Right atrium auricular region (tissue), 2 donors: ENCODE data around the gene PTPRO. TPM values are rescaled to one million over a fixed set of nuclear protein-coding genes. Genes with fewer than 3 reads are reported as not detected.

Experiments used
- DNase-seq: peaks from one replicate; pipeline ENCODE4 v3.0.0-alpha.2; 2019; ENCODE audit warnings: low spot score
- H3K27ac ChIP-seq, 2 donors: fragments of 200-600 bp; sonication (generic); 1 replicate in 1 of 2; 2 replicates in 1 of 2; pipeline ENCODE4 v1.5.1; 2016 to 2019
- H3K27me3 ChIP-seq, 2 donors: fragments of 200-600 bp; sonication (generic); one replicate each; pipeline versions ENCODE4 v1.5.1 to v1.6.0; 2017 to 2019
- H3K36me3 ChIP-seq: fragments of 200-600 bp; sonication (generic); one replicate; pipeline ENCODE4 v1.5.1; 2016
- H3K4me1 ChIP-seq, 2 donors: fragments of 200-600 bp; sonication (generic); one replicate each; pipeline versions ENCODE4 v1.5.1 to v1.6.0; 2017 to 2019
- H3K4me3 ChIP-seq, 2 donors: fragments of 200-600 bp; sonication (generic); 1 replicate in 1 of 2; 2 replicates in 1 of 2; pipeline ENCODE4 v1.5.1; 2017 to 2019; ENCODE audit warnings: mild to moderate bottlenecking in 1 of 2, moderate library complexity in 1 of 2
- H3K9me3 ChIP-seq, 2 donors: fragments of 200-600 bp; sonication (generic); one replicate each; pipeline ENCODE4 v1.5.1; 2019
- total RNA-seq, 2 donors: library from RNA; depleted of rRNA; stranded (reverse); fragments of >200 nt; gene quantifications; one replicate each; pipeline ENCODE4 v1.1.0, GENCODE V29; 2016
- TF ChIP-seq, protein P1 (sequence below), 2 donors: fragments of 200-600 bp; sonication (generic); IDR thresholded peaks; one replicate each; pipeline ENCODE4 v1.5.1; 2019; ENCODE audit warnings: antibody characterized with exemption in 2 of 2

PTPRO gene
- total RNA-seq, 2 donors from 2014 or later, result 0.30 to 2.9 TPM

DNA sequence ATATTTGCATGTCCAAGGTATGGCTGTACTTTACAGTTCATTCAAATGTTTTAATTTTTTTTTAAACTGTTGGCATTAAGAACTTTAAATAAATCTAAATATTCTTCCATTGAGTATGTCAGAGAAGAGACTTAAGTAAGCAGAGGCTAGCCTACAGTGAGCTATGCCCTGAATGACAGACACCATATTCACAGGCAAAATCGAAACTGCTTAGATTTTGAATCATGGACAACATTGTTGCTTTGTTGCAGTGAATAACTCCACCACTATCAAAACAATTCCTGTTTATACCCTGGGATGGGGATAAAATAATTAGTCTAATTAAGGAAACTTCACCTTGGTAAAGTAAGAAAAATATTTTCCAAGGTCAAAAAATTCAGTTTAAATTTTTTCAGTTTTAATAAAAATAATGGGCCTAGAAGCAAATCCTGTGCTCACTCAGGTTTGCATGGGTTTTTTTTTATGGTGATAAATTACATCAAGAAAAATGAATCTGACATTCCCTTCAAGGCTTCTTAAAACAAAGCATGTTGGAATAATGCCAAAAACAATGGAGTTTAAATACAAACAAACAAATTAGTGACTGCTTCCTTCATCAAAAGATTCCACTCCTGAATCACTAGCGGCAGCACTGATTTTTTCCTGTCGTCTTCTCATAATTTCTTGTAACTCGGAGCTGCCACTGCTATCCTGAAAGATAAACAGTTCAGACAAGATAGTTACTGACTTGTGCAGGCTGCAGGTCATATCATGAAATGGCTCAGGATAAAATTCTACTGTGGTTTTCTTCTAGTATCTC lies 298.6 kb downstream of the PTPRO start:
- Histone ChIP-seq H3K9me3 (peaks cover 0 to 6% of the 10 kb centered on the region in 2 donors), H3K4me1 (no peaks in the 10 kb centered on the region), H3K36me3 (peaks cover 25% of the 10 kb centered on the region), H3K27me3 (no peaks in the 10 kb centered on the region), H3K27ac (no peak overlapping the region), H3K4me3 (no peak overlapping the region)
- DNase-seq, result no peak
- TF ChIP-seq, protein P1, sequence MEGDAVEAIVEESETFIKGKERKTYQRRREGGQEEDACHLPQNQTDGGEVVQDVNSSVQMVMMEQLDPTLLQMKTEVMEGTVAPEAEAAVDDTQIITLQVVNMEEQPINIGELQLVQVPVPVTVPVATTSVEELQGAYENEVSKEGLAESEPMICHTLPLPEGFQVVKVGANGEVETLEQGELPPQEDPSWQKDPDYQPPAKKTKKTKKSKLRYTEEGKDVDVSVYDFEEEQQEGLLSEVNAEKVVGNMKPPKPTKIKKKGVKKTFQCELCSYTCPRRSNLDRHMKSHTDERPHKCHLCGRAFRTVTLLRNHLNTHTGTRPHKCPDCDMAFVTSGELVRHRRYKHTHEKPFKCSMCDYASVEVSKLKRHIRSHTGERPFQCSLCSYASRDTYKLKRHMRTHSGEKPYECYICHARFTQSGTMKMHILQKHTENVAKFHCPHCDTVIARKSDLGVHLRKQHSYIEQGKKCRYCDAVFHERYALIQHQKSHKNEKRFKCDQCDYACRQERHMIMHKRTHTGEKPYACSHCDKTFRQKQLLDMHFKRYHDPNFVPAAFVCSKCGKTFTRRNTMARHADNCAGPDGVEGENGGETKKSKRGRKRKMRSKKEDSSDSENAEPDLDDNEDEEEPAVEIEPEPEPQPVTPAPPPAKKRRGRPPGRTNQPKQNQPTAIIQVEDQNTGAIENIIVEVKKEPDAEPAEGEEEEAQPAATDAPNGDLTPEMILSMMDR (IDR thresholded peaks at IDR 0.05), result no peak

DNA sequence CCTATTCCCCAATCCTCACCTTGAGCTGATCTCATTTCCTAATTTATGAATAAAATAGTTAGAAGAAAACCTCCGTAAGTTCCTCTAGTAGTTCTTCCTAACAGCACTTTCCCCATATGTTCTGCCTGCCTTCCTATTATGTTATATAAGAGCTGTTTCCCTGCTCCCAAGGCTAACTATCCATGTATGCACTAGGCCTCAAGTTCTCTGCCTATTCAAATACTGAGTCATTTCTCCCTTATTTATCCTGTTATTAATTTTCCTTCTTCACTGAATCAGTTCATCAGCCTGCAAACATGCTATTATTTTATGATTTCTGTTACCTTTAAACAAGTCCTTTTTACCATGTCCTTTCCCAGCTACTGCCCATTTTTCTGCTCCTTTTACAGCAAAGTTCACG lies 302.8 kb downstream of the PTPRO start:
- Histone ChIP-seq H3K4me3 (no peak overlapping the region), H3K36me3 (peaks cover 25% of the 10 kb centered on the region), H3K27ac (peak overlapping the region in 1 of 2 donors; percentile 38), H3K9me3 (no peaks in the 10 kb centered on the region), H3K4me1 (peaks cover 0 to 28% of the 10 kb centered on the region in 2 donors), H3K27me3 (no peaks in the 10 kb centered on the region)
- TF ChIP-seq, protein P1 (IDR thresholded peaks at IDR 0.05), result no peak
- no peak for DNase-seq

DNA sequence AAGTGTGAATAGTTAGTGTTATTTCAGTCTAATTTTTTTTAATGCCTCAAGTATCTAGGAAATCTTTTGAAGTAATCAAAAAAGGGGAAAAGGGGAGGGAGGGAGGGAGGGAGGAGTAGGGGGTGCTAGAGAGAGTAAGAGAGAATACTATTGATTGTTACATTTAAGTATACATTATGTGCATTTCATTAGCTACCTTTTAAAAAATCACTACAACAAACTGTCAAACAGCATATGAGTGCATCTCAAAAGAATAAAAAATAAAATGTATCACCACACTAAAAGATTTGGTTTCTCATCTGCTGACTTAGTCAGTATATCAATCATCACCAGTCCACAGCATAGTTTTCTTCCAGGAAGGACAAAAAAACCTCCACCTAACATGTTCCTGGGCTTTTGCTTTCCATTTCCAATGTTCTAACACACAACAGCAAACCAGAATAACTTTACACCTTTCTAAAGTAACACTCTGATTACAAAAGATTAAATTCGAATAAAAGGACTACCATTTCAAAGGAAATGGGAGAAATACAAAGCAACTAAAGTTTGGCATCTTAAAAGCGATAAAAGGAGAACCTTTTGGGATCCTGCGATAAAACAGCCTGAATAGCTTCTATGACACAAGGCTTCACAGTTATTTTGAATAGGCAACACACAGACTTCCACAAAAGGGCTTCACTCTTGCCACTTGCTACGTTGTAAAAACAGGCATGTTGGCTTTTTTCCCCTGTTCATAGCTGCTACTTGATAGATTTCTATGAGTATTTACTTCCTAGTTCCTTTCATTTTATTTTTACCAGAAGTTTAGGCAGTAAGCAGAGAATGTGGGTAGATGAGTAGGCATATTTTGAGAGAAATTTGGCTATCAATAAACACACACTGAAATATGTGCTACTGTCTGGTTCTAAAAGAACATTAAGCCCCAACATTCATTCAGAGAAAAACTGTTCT lies 306.0 kb downstream of the PTPRO start:
- H3K4me3 ChIP-seq, result peak overlapping the region in 1 of 2 donors; percentile 8
- TF ChIP-seq, protein P1 (IDR thresholded peaks at IDR 0.05), result no peak
- peak overlapping the region; percentile 83 to 95 for H3K27ac ChIP-seq
- no peaks in the 10 kb centered on the region for H3K27me3 ChIP-seq
- H3K9me3 ChIP-seq, result no peaks in the 10 kb centered on the region
- no peak for DNase-seq
- peaks cover 0 to 43% of the 10 kb centered on the region in 2 donors for H3K4me1 ChIP-seq
- peaks cover 5% of the 10 kb centered on the region for H3K36me3 ChIP-seq

DNA sequence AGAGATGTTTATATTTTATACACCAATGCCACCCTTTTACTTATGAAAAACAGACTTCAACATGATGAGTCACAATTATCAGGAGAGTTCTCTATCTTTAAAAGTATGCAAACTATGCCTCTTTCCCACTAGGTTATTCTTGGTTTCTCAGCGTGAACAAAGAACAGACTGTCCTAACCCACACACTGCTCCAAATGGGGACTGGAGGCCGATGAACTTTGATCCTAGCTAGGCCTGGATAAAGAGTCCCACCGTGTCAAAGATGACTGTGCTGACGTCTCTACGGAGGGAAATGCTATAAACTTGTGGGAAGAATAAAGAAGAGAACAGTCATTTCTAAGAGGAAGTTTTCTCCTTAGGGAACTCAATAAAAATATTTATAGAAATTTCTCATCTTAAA lies 306.8 kb downstream of the PTPRO start:
- TF ChIP-seq, protein P1 (IDR thresholded peaks at IDR 0.05), result no peak
- peaks cover 5% of the 10 kb centered on the region for H3K36me3 ChIP-seq
- H3K27me3 ChIP-seq, result no peaks in the 10 kb centered on the region
- peak; percentile 94 for DNase-seq
- H3K4me1 ChIP-seq, result peaks cover 0 to 43% of the 10 kb centered on the region in 2 donors
- peak overlapping the region; percentile 83 to 95 for H3K27ac ChIP-seq
- H3K9me3 ChIP-seq, result no peaks in the 10 kb centered on the region
- H3K4me3 ChIP-seq, result no peak overlapping the region

DNA sequence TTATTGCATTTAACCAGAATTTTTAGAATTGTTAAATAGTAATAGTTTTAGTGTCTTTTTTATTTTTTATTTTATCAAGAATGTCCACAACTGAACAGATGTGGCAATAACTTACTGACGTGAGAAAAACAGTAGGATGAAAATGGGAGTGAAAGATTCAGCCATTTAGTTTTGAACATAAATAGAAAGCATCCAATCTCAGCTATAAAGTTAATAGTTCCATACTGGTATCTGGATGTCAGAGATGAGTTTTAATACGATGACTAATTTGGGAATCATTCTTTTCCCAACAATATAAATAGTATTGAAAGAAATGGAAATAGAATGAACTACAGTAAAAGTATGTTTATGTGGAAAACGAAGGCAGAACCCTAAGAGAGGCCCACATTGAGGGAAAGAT lies 307.5 kb downstream of the PTPRO start:
- peaks cover 5% of the 10 kb centered on the region for H3K36me3 ChIP-seq
- TF ChIP-seq, protein P1 (IDR thresholded peaks at IDR 0.05), result no peak
- DNase-seq, result no peak
- H3K9me3 ChIP-seq, result no peaks in the 10 kb centered on the region
- peak overlapping the region; percentile 83 to 95 for H3K27ac ChIP-seq
- H3K4me3 ChIP-seq, result no peak overlapping the region
- peaks cover 0 to 43% of the 10 kb centered on the region in 2 donors for H3K4me1 ChIP-seq
- H3K27me3 ChIP-seq, result no peaks in the 10 kb centered on the region
